GM21423 (cell line): ENCODE results near the gene FAM221B.

ENCODE experiments used
- ATAC-seq: cut with Tn5 transposase; IDR thresholded peaks from one replicate; pipeline ENCODE4 v1.9.1; 2021; ENCODE audit warnings: mild to moderate bottlenecking, moderate library complexity; ENCODE audit not compliant: unreplicated experiment

FAM221B gene

DNA sequence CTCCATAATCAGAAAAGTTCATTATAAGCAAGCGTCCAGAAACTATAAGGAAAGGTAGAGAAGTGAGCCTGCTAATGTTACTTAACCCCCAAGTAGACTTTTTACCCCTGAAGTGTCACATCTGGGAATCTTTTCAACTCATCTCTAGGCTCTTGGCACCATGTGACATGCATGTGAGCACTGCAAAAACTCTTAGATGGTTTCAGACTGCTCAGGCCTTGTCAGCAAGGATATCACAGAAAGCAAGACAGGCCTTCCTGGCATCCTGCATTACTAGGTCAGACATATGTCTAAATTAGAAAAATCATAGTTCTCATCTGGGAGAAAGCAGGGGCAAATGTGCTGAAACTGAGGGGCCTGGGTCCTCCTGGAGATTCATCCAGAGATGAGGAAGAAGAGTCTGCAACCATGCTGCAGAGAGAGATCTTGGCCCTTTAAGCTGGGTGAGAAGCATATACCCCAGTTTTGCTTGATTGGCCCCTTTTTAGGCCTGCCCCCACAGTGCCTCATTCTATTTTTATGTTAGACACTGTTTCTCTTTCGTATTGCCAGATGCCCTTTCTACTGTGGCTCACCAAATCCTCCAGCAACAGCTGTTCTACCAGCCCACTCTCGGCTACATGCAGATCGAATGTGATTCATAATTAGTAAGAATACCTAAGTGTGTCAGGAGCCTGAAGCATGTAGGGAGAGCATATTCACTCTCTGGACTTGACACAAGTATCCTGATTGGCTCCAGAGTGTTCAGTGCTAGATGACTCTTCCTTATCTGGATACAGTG lies 19.4 kb upstream of the FAM221B start:
- peak; percentile 89 for ATAC-seq

DNA sequence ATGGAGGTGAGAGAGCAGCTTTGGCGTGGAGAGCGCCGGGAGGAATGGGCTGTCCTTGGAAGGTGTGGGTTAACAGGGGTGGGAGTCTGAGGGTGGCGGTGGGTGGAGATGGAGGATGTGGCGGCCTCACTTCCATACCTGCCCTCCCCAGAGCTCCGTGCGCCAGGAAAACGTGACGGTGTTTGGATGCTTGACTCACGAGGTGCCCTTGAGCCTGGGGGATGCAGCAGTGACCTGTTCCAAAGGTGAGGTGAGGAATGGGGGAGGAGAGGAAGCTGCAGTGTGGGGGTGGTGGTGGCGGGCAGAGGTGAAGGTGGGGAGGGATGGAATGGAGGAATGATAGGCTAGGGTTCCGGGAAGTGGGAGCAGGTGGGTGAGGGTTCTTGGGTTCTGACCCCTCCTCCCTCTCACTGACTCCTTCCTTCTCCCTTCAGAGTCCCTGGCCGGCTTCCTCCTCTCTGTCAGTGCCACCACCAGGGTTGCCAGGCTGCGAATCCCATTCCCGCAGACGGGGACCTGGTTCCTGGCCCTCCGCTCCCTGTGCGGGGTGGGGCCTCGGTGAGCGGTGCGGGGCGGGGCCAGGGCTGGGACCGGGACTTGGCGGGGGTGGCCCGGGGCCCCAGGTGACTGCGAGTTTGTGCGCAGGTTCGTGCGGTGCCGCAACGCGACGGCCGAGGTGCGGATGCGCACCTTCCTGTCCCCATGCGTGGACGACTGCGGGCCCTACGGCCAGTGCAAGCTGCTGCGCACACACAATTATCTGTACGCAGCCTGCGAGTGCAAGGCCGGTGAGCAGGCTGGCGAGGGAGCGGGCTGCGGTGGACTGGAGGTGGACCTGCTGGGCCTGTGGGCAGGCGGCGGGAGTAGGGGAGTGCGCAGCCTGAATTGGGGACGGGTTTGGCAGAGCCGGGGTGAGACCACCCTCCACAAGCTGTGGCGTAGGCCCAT lies 17.6 kb upstream of the FAM221B start:
- no peak for ATAC-seq

DNA sequence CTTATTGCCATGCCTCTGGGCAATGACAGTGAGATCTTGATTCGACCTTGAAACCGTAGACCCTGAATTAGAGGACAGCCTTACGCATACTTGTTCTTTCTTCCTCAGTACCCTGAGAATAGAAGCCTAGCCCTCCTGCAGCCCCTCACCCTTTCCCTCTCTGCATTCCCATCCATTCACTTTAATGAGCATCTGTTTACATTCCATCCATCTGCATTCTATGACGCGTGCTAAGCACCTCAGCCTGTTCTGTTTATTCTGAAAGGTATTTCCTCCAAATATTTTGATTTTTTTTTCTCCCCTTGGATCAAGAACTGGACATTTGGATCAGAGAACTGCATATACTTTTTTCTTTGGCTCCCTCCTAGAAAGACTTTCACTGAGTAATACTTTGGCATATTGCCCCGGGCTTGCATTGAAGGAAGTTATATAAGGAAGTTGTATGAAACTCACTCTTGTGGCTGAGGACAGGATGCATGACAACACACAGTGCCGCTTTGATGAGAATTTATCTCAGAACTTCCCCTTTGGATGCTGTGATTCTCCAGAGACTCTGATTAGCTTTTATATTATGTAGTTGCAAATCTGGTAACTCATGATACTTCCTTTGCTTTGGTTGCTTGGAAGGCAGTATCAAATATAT lies 16.2 kb upstream of the FAM221B start:
- ATAC-seq = no peak

GRCh38 chr9:35842795-35843194 lies 14.3 kb upstream of the FAM221B start:
- peak; percentile 52 for ATAC-seq

GRCh38 chr9:35842020-35842745 lies 13.7 kb upstream of the FAM221B start:
- ATAC-seq = no peak

- no peak for ATAC-seq
These were observed 13.0 kb upstream of the FAM221B start for GRCh38 chr9:35841645-35841900.

DNA sequence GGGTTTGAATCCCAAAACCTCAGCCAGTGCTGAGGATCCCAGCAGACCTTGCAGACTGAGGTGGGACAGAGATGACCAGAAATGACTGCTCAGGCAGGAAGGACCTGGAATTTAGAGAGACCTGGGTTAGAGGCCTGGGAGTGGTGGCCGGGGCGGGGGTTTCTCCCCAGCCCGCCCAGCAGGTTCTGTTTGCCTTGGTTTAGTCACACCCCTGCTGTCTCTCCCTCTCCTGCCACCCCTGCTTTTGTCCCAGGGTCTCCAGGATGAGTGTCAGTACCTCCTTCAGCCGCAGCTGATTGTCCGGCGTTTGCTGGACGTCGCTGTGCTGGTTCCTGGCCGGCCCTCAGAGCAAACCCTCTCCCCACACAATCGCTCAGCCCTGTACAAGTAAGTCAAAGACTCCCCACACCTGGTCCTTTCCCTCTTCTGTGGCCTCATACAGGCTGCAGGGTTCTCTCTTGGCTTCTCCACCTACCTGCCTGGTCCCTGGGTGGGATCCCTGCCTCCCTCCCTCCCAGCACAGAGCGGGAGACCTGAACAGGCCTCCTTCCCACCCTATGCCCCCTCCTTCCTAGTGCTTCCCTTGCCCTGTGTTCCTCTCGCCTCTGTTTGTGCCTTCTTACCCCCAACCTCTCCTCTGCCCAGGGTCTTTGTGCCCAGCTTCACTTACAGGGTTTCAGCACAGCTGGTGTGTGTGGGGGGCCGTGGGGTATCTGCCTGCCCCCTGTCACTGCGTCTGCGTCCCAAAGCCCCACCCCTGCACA lies 12.5 kb upstream of the FAM221B start:
- ATAC-seq = no peak

DNA sequence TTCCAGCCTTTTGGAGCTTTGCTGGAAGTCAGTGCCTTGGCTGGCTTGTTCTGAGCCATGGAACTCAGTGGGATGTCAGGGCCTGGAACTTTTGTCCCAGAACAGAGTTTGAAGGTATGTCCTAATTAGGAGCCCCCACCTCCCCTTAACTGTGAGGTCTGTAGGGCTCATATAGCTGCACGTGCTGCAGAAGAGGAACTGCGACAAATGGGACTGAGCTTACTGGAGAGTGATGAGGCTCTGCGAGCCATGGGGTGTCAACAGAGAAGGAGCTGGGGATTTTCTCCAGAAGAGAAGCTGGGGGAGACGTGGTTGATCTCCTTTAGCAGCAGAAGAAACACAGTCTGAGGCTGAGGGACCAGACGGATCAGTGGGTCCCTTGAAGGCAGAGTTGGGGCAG lies 11.4 kb upstream of the FAM221B start:
- no peak for ATAC-seq

- ATAC-seq = no peak
These were observed 8.1 kb upstream of the FAM221B start for GRCh38 chr9:35836595-35836994.

DNA sequence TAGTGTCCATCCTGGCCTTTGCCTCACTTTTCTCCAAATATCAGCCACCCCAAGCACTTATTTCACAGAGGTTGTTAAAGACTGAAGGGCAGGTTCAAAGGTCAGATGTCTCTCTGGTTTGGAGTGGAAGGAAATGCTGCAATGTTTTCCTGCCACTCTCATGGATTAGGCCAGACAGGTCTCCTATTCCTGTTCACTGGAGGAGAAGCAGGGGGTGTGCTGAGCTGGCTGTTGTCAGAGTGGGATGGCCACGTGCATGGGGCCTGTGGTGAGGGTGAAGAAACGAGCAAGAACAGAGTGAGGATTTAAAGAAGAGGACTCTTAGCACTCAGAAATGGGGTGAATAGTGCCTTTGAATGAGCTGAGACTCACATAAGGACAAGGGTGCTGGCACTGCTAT lies 7.2 kb upstream of the FAM221B start:
- ATAC-seq = no peak

DNA sequence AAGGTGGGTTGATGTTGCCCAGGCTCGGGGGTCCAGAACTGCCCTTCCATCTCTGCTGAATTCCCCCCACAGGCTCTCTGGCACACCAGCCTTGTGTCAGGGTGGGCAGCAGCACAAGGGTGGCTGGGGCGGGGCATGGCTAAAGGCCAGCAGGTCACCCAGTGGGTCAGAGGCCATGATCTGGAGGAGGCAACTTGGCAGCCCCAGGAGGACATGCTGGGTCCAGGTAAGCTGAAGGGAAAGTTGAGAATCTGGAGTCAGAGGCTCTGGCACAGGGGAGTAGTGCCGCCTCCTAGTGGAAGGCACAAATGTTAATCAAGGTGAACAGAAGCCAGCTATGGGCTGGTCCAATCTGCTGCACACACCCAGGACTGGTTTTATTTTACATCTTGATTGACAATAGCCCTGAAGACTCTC lies 6.7 kb upstream of the FAM221B start:
- no peak for ATAC-seq

GRCh38 chr9:35834260-35835215 lies 6.0 kb upstream of the FAM221B start:
- ATAC-seq = no peak

- no peak for ATAC-seq
These were observed 4.3 kb upstream of the FAM221B start for GRCh38 chr9:35832814-35833213.

GRCh38 chr9:35831040-35831439 lies 2.5 kb upstream of the FAM221B start:
- no peak for ATAC-seq

- no peak for ATAC-seq
These were observed 1.2 kb upstream of the FAM221B start for GRCh38 chr9:35829764-35830096.

GRCh38 chr9:35829084-35829763 lies 692 bp upstream of the FAM221B start, which contains the start of gene TMEM8B:
Gene TMEM8B, plus strand, starts transcription at chr9:35829228. Its CDS starts 220 bp downstream, at chr9:35829448.
- peak; percentile 74 for ATAC-seq

GRCh38 chr9:35827486-35827885 lies 1.0 kb downstream of the FAM221B start:
- ATAC-seq = no peak

- no peak for ATAC-seq
These were observed 2.3 kb downstream of the FAM221B start for GRCh38 chr9:35826071-35826701.
